MM.1S (cell line): ENCODE data around the gene SDHC.

ENCODE experiments used
- DNase-seq: peaks from one replicate; pipeline ENCODE4 v3.0.0-alpha.2; 2015
- H2AFZ ChIP-seq: fragments of 300-600 bp; sonication (generic); 2 replicates; pipeline ENCODE4 v1.6.0; 2016; ENCODE audit warnings: antibody characterized with exemption, low read length
- H3F3A ChIP-seq: fragments of 300-600 bp; sonication (generic); 2 replicates; pipeline ENCODE4 v1.6.1; 2016; ENCODE audit warnings: mild to moderate bottlenecking, antibody characterized with exemption, low read length, moderate library complexity, mixed read lengths; ENCODE audit not compliant: insufficient read depth
- H3K27ac ChIP-seq: fragments of 300-600 bp; sonication (generic); 2 replicates; pipeline ENCODE4 v1.5.1; 2016; ENCODE audit warnings: mild to moderate bottlenecking, low read length
- H3K27me3 ChIP-seq: fragments of 300-600 bp; sonication (generic); replicated peaks from 2 replicates; pipeline ENCODE4 v1.6.0; 2016; ENCODE audit warnings: low read length; ENCODE audit not compliant: insufficient read depth
- H3K36me3 ChIP-seq: fragments of 300-600 bp; sonication (generic); replicated peaks from 2 replicates; pipeline ENCODE4 v1.6.1; 2016; ENCODE audit warnings: mild to moderate bottlenecking, low read length, mixed read lengths; ENCODE audit not compliant: insufficient read depth
- H3K4me1 ChIP-seq: fragments of 300-600 bp; sonication (generic); 2 replicates; pipeline ENCODE4 v1.6.1; 2016; ENCODE audit warnings: low read length, mixed read lengths
- H3K4me2 ChIP-seq: fragments of 300-600 bp; sonication (generic); 2 replicates; pipeline ENCODE4 v1.6.0; 2016; ENCODE audit warnings: low read depth, low read length
- H3K4me3 ChIP-seq: fragments of 300-600 bp; sonication (generic); 2 replicates; pipeline ENCODE4 v1.5.1; 2016; ENCODE audit warnings: low read length, mixed read lengths
- H3K79me2 ChIP-seq: fragments of 300-600 bp; sonication (generic); 2 replicates; pipeline ENCODE4 v1.6.1; 2016; ENCODE audit warnings: mixed run types, low read length, mixed read lengths
- H3K9ac ChIP-seq: fragments of 300-600 bp; sonication (generic); 2 replicates; pipeline ENCODE4 v1.6.1; 2016; ENCODE audit warnings: low read length, mixed read lengths
- H3K9me2 ChIP-seq: fragments of 300-600 bp; sonication (generic); replicated peaks from 2 replicates; pipeline ENCODE4 v1.6.1; 2016; ENCODE audit warnings: mild to moderate bottlenecking, low read length, mixed read lengths; ENCODE audit not compliant: insufficient read depth
- H3K9me3 ChIP-seq: fragments of 300-600 bp; sonication (generic); replicated peaks from 2 replicates; pipeline ENCODE4 v1.6.1; 2016; ENCODE audit warnings: mild to moderate bottlenecking, low read length, mixed read lengths; ENCODE audit not compliant: insufficient read depth
- H4K20me1 ChIP-seq: fragments of 300-600 bp; sonication (generic); 2 replicates; pipeline ENCODE4 v1.6.1; 2016; ENCODE audit warnings: mild to moderate bottlenecking, low read length, moderate library complexity, mixed read lengths; ENCODE audit not compliant: insufficient read depth
- EZH2 ChIP-seq: fragments of 300-600 bp; sonication (generic); optimal IDR thresholded peaks from 2 replicates; pipeline ENCODE3; 2017; ENCODE audit warnings: low read depth, mild to moderate bottlenecking, antibody characterized with exemption, low read length, mixed read lengths
- EZH2phosphoT487 ChIP-seq: fragments of 300-600 bp; sonication (generic); IDR thresholded peaks from 2 replicates; pipeline ENCODE4 v1.6.1; 2018; ENCODE audit warnings: antibody characterized with exemption, low read length
- TF ChIP-seq, protein P1 (sequence below): fragments of 300-600 bp; sonication (generic); IDR thresholded peaks from 2 replicates; pipeline ENCODE4 v1.5.1; 2016; ENCODE audit warnings: antibody characterized with exemption, low read length, mixed read lengths

SDHC gene

DNA sequence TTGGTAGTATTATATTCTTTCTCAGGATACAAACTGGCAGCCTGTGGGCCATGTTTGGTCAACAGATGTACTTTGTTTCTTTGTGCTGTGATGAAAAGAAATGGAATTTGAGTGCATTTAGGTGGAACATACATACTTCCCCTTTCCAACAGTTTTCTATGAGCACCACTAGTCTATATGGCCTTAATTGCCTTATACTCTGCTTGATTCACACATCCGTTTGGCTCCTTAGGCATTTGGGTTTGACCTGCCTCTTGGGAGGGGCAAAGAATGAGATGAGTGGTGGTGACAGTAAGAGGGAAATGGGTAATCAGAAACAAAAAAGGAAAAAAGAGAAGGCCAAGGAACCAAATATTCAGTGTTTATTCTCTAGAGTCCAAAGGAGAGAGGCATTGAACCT, 36.5 kb downstream of the SDHC start:
- Histone ChIP-seq H3K27me3 (no peaks in the 10 kb centered on the region), H3K4me2 (no peak overlapping the region)
- DNase-seq = no peak

DNA sequence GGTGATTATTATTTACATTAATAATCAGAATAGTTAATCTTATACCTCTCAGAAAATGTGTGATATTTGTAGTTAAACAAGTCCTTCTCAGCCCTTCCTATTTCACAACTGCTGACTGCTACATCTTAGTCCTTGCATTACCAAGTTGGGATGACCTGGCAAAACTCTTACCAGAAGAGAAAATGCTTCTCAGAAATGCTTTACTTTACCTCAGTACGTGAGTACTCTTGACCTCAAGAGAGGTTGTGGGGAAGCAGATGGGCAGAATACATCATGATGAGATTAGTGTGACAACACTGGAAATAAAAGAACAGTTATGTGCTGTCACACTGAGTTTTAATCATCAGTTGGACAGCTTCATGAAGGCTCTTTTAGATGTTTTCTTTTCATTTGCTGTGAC, 37.3 kb downstream of the SDHC start:
- H3K4me2 ChIP-seq = no peak overlapping the region
- no peaks in the 10 kb centered on the region for H3K9me2 ChIP-seq

More for the DNA sequence above, 36.5 kb downstream of the SDHC start:
- H2AFZ ChIP-seq = no peak overlapping the region
- no peak overlapping the region for H3K9ac ChIP-seq
- no peaks in the 10 kb centered on the region for H3K36me3 ChIP-seq
- no peaks in the 10 kb centered on the region for H3K9me3 ChIP-seq
- no peaks in the 10 kb centered on the region for H3K9me2 ChIP-seq
- H3K4me3 ChIP-seq = no peak overlapping the region
- no peaks in the 10 kb centered on the region for H3F3A ChIP-seq
- H3K79me2 ChIP-seq = peaks cover 8% of the 10 kb centered on the region; the same call in 1 of the 2 replicates
- H3K4me1 ChIP-seq = no peaks in the 10 kb centered on the region
- TF ChIP-seq EZH2 (no peak), EZH2phosphoT487 (no peak)
- TF ChIP-seq, protein P1, sequence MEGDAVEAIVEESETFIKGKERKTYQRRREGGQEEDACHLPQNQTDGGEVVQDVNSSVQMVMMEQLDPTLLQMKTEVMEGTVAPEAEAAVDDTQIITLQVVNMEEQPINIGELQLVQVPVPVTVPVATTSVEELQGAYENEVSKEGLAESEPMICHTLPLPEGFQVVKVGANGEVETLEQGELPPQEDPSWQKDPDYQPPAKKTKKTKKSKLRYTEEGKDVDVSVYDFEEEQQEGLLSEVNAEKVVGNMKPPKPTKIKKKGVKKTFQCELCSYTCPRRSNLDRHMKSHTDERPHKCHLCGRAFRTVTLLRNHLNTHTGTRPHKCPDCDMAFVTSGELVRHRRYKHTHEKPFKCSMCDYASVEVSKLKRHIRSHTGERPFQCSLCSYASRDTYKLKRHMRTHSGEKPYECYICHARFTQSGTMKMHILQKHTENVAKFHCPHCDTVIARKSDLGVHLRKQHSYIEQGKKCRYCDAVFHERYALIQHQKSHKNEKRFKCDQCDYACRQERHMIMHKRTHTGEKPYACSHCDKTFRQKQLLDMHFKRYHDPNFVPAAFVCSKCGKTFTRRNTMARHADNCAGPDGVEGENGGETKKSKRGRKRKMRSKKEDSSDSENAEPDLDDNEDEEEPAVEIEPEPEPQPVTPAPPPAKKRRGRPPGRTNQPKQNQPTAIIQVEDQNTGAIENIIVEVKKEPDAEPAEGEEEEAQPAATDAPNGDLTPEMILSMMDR = no peak
- no peak overlapping the region for H3K27ac ChIP-seq
- no peaks in the 10 kb centered on the region for H4K20me1 ChIP-seq

DNA sequence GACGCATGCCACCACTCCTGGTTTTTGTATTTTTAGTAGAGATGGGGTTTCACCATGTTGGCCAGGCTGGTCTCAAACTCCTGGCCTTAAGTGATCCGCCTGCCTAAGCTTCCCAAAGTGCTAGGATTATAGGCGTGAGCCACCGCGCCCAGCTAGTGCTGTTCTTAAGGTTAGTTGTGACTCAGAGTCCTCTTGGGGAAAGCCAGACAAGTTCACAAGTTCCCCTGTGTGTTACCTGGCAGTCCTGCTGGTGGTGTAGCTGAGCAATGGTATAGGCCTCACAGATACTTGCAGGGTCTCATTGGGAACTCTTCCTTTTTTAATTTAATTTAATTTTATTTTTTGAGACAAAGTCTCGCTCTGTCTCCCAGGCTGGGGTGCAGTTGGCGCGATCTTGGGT, 42.9 kb downstream of the SDHC start:
- Histone ChIP-seq H4K20me1 (no peaks in the 10 kb centered on the region), H3K9me3 (no peaks in the 10 kb centered on the region), H3K36me3 (no peaks in the 10 kb centered on the region; the same call in 1 of the 2 replicates), H3K27ac (no peak overlapping the region), H3K9me2 (no peaks in the 10 kb centered on the region), H3K79me2 (peaks cover 3% of the 10 kb centered on the region; the same call in 1 of the 2 replicates), H3F3A (no peaks in the 10 kb centered on the region), H3K4me3 (no peak overlapping the region), H3K9ac (no peak overlapping the region), H2AFZ (no peak overlapping the region), H3K4me1 (no peaks in the 10 kb centered on the region), H3K27me3 (no peaks in the 10 kb centered on the region), H3K4me2 (no peak overlapping the region)
- no peak for TF ChIP-seq EZH2
- TF ChIP-seq, protein P1 = no peak
- TF ChIP-seq EZH2phosphoT487 = no peak
- no peak for DNase-seq

More for the DNA sequence above, 37.3 kb downstream of the SDHC start:
- no peaks in the 10 kb centered on the region for H3K4me1 ChIP-seq
- no peaks in the 10 kb centered on the region for H4K20me1 ChIP-seq
- H2AFZ ChIP-seq = no peak overlapping the region
- no peaks in the 10 kb centered on the region for H3K9me3 ChIP-seq
- no peak overlapping the region for H3K27ac ChIP-seq
- no peak for DNase-seq
- no peak for TF ChIP-seq EZH2
- no peak for TF ChIP-seq EZH2phosphoT487
- TF ChIP-seq, protein P1 = no peak
- no peaks in the 10 kb centered on the region for H3K27me3 ChIP-seq
- H3K36me3 ChIP-seq = no peaks in the 10 kb centered on the region
- H3K79me2 ChIP-seq = peaks cover 8% of the 10 kb centered on the region; the same call in 1 of the 2 replicates
- no peak overlapping the region for H3K4me3 ChIP-seq
- no peaks in the 10 kb centered on the region for H3F3A ChIP-seq
- H3K9ac ChIP-seq = no peak overlapping the region
